ENCODE results near the gene ELMO1.

The ELMO1 gene

DNA sequence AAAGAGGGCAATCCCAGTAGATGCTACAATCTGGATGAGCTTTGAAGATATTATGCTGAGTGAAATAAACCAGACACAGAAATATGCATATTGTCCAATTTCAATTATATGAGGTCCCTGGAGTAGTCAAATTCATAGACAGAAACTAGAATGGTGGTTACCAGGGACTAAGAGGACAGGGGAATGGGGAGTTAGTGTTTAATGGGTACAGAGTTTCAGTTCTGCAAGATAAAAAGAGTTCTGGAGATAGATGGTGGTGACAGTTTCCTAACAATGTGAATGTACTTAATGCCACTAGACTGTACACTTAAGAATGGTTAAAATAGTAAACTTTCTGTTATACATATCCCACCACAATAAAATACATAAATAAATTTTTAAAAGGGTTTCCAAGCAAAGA is 236.6 kb downstream of the ELMO1 start:
- TF ChIP-seq, protein P1, sequence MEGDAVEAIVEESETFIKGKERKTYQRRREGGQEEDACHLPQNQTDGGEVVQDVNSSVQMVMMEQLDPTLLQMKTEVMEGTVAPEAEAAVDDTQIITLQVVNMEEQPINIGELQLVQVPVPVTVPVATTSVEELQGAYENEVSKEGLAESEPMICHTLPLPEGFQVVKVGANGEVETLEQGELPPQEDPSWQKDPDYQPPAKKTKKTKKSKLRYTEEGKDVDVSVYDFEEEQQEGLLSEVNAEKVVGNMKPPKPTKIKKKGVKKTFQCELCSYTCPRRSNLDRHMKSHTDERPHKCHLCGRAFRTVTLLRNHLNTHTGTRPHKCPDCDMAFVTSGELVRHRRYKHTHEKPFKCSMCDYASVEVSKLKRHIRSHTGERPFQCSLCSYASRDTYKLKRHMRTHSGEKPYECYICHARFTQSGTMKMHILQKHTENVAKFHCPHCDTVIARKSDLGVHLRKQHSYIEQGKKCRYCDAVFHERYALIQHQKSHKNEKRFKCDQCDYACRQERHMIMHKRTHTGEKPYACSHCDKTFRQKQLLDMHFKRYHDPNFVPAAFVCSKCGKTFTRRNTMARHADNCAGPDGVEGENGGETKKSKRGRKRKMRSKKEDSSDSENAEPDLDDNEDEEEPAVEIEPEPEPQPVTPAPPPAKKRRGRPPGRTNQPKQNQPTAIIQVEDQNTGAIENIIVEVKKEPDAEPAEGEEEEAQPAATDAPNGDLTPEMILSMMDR (IDR thresholded peaks at IDR 0.05; ENCODE audit: low read depth, low read length, missing control alignments), result no peak
- no peak overlapping the region for H3K4me3 ChIP-seq (ENCODE audit: low read depth, low read length)
- no peak for DNase-seq (ENCODE audit: low read depth)
- in situ Hi-C loops (cut with HindIII; ENCODE audit: low sequenced_read_pairs), result no loop called here

DNA sequence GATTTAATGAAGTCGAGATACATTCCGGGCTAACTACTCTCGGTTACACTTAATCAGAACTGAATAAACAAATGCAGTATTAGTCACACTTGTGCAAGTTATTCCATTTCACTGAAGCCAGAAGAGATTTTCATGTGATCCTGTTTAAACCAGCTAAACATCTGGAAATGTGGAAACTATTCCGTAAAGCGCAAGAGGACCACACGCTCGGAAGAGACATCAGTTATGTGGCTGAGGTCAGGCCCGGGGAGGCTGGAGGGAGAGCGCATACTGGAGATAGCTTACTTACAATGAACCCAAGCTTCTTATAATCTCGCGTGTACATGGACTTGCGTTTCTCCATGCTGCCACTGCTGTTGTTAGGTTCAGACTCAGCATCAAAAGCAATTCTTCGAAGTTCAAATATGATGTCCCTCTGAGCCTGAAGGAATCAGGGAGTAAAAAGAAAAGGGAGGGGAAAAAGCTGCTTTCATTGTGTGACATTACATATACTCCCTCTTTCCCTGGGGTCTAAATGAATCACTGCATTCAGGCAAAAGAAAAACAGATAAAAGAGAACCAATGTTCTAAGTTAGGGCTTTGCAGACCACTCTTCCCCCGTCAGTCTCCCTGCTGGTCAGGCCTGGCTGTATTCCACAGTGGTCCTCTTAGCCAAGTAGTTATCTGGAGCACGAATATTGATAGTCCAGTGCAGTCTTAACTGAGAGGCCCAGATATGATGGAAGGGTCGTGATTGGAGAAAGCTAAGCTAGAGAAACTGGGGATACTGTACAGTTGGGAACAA is 237.4 kb downstream of the ELMO1 start:
- peak; percentile 11 for DNase-seq (ENCODE audit: low read depth)
- in situ Hi-C loops (cut with HindIII; ENCODE audit: low sequenced_read_pairs), result no loop called here
- no peak overlapping the region for H3K4me3 ChIP-seq (ENCODE audit: low read depth, low read length)
- TF ChIP-seq, protein P1 (IDR thresholded peaks at IDR 0.05; ENCODE audit: low read depth, low read length, missing control alignments), result no peak

DNA sequence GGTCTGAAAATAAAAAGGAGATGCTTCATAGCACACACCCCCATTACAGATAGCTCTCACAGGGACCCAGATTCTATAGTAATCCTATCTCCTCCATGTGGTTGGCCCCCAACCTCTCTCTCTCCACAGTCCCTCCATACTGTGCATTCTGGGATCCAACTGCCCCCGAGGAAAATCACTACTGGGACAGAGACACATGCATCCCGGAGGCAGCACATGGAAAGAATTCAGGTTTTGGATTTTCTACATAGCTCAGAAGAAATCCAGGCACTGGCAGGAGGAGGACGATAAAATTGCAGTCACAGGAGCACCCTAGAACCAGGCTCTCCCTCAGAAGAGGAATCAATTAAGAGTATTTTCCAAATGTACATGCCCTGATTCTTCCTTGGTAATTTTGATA is 239.5 kb downstream of the ELMO1 start:
- TF ChIP-seq, protein P1 (IDR thresholded peaks at IDR 0.05; ENCODE audit: low read depth, low read length, missing control alignments), result no peak
- in situ Hi-C loops (cut with HindIII; ENCODE audit: low sequenced_read_pairs), result no loop called here
- H3K4me3 ChIP-seq (ENCODE audit: low read depth, low read length), result no peak overlapping the region
- DNase-seq (ENCODE audit: low read depth), result no peak

DNA sequence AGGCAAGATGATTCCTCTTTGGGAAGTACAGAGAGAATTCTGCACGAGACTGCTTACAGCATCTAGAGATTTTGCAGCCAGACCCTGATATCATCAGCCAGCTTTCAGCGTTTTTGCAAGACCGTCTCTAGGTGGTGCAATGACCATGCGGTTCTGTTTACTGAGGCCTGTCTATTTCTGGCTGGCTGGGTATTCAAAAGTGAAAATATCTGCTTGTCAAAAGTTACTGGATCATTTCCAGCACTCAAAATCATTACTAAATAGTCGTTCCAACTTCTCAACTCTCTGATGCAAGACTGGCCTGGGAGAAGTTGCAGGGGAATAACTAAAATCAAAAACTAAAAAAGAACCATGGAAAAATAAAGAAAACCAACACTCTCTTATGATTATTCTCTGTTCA is 240.1 kb downstream of the ELMO1 start:
- in situ Hi-C loops (cut with HindIII; ENCODE audit: low sequenced_read_pairs), result no loop called here
- no peak overlapping the region for H3K4me3 ChIP-seq (ENCODE audit: low read depth, low read length)
- TF ChIP-seq, protein P1 (IDR thresholded peaks at IDR 0.05; ENCODE audit: low read depth, low read length, missing control alignments), result peak; percentile 23
- DNase-seq (ENCODE audit: low read depth), result peak; percentile 4

DNA sequence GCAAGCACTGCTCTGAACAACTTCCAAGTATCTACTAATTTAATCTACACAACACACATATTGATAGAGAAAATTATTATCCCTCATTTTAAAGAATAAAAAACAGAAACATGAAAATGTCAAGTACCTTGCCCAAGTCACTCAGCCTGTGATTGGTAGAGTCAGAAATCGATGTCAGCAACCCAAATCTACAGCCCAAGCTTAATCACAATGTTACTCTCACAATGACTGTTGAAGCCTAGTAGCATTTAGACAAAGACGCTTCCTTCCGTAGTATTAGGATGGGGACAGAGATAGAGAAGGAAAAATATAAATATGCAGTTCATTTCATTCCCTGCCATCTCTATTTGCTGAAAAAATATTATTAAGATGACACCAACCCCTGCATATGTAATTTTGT is 242.5 kb downstream of the ELMO1 start:
- TF ChIP-seq, protein P1 (IDR thresholded peaks at IDR 0.05; ENCODE audit: low read depth, low read length, missing control alignments), result no peak
- DNase-seq (ENCODE audit: low read depth), result no peak
- in situ Hi-C loops (cut with HindIII; ENCODE audit: low sequenced_read_pairs), result no loop called here
- no peak overlapping the region for H3K4me3 ChIP-seq (ENCODE audit: low read depth, low read length)

DNA sequence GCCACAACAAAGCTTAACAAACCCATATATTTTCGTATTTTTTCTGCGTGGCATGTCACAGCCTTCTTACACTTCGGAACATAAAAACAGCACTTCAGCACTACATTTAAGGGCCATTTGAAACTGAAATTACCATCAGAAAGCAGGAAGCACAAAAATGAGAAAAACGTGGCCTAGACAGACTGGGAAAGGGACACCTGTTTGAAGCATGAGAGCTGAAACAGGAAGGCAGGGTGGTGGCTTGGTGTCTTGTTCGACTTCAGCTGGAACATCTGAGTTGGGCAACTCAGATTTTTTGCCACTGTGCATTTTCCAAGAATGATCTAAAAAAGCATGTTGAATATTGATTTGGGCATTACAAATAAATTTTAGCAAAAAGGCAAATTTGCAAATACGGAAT is 243.2 kb downstream of the ELMO1 start:
- H3K4me3 ChIP-seq (ENCODE audit: low read depth, low read length), result no peak overlapping the region
- in situ Hi-C loops (cut with HindIII; ENCODE audit: low sequenced_read_pairs), result no loop called here
- TF ChIP-seq, protein P1 (IDR thresholded peaks at IDR 0.05; ENCODE audit: low read depth, low read length, missing control alignments), result no peak
- DNase-seq (ENCODE audit: low read depth), result no peak

All from astrocyte of the cerebellum (primary cell).